ENCODE results near the gene HOXC13.

DNA sequence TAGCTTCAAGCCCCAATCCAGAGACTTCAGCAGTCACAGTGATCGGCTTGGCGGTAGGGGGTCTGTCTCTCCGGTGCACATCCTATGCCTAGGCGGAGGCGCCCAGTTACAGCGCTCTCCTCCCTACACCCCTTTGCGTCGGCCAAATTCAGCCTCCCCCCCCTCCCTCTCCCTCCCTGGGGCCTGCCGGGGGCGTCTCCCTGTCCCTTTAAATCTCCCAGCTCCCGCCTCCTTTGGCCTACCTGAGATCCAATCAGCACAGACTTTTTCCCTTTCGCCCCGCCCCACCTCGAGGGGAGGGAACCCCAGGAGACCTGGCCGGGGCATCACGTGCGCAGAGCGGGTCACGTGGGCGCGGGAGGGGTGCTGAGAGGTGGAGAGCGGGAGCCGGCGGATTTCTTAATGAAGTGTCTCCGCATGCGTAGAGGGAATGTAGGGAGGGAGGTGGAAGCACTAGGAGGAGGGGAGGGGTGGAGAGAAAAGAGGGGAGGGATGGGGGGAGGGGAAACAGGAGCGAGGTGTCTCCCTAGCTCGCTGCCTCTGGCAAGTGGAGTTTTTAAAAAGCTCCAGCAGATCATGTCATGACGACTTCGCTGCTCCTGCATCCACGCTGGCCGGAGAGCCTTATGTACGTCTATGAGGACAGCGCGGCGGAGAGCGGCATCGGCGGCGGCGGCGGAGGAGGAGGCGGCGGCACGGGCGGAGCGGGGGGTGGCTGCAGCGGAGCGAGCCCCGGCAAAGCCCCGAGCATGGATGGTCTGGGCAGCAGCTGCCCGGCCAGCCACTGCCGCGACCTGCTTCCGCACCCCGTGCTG lies at the start of gene HOXC13:
- TF ChIP-seq, protein P1, sequence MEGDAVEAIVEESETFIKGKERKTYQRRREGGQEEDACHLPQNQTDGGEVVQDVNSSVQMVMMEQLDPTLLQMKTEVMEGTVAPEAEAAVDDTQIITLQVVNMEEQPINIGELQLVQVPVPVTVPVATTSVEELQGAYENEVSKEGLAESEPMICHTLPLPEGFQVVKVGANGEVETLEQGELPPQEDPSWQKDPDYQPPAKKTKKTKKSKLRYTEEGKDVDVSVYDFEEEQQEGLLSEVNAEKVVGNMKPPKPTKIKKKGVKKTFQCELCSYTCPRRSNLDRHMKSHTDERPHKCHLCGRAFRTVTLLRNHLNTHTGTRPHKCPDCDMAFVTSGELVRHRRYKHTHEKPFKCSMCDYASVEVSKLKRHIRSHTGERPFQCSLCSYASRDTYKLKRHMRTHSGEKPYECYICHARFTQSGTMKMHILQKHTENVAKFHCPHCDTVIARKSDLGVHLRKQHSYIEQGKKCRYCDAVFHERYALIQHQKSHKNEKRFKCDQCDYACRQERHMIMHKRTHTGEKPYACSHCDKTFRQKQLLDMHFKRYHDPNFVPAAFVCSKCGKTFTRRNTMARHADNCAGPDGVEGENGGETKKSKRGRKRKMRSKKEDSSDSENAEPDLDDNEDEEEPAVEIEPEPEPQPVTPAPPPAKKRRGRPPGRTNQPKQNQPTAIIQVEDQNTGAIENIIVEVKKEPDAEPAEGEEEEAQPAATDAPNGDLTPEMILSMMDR (IDR thresholded peaks at IDR 0.05), result no peak
- no peak for TF ChIP-seq EP300 (IDR thresholded peaks at IDR 0.05)
- TF ChIP-seq POLR2AphosphoS5 (IDR thresholded peaks at IDR 0.05), result no peak
- TF ChIP-seq POLR2A (IDR thresholded peaks at IDR 0.05; ENCODE audit: low read depth), result no peak
